CD4-positive, alpha-beta memory T cell (primary cell): Measurements from ENCODE around the gene GPR149. TPM values are rescaled to one million over a fixed set of nuclear protein-coding genes. Genes with fewer than 3 reads are reported as not detected.

Experiments used
- CTCF ChIA-PET: fragments of 350-600 bp; sonication (Branson Sonifier 250); formaldehyde crosslinking; loops from one replicate; lab custom pipeline; 2021; ENCODE audit warnings: inconsistent platforms; ENCODE audit not compliant: partially characterized antibody; lab: Charles Lee
- POLR2A ChIA-PET: fragments of 350-600 bp; sonication (Branson Sonifier 250); formaldehyde crosslinking; loops from one replicate; lab custom pipeline; 2021; ENCODE audit not compliant: partially characterized antibody; lab: Charles Lee
- DNase-seq, 5 donors: peaks; one replicate each; pipeline versions ENCODE4 v3.0.0 to v3.0.0-alpha.2; 2020 to 2022; ENCODE audit warnings: mixed read lengths in 1 of 5
- H3K27ac ChIP-seq: one replicate; pipeline ENCODE4 v1.7.0; 2013; ENCODE audit warnings: low read depth, low read length
- H3K27me3 ChIP-seq: 2 replicates; pipeline ENCODE4 v1.7.0; 2013; ENCODE audit warnings: mild to moderate bottlenecking, low read length, moderate library complexity; ENCODE audit not compliant: insufficient read depth
- H3K36me3 ChIP-seq: 2 replicates; pipeline ENCODE4 v1.7.0; 2013; ENCODE audit warnings: mild to moderate bottlenecking, low read length, moderate library complexity; ENCODE audit not compliant: insufficient read depth
- H3K4me1 ChIP-seq: 2 replicates; pipeline ENCODE4 v1.7.0; 2013; ENCODE audit warnings: mild to moderate bottlenecking, low read length, moderate library complexity; ENCODE audit not compliant: insufficient read depth
- H3K4me3 ChIP-seq, 2 donors: one replicate each; pipeline ENCODE4 v1.7.0; 2013; ENCODE audit warnings: low read length in 2 of 2, mild to moderate bottlenecking in 1 of 2
- H3K9me3 ChIP-seq, 2 donors: one replicate each; pipeline ENCODE4 v1.7.0; 2013; ENCODE audit warnings: low read length in 2 of 2, control low read depth in 1 of 2; ENCODE audit not compliant: control insufficient read depth in 1 of 2
- H3K27ac Mint-ChIP-seq, 7 donors: one replicate each; pipeline ENCODE4 v1.8.0; 2020 to 2021; ENCODE audit warnings: mixed read lengths in 7 of 7, mild to moderate bottlenecking in 6 of 7, inconsistent platforms in 3 of 7, moderate library complexity in 3 of 7
- H3K27me3 Mint-ChIP-seq, 2 donors: one replicate each; pipeline ENCODE4 v1.8.0; 2020 to 2021; ENCODE audit warnings: mixed read lengths in 2 of 2
- H3K36me3 Mint-ChIP-seq, 2 donors: one replicate each; pipeline ENCODE4 v1.8.0; 2020 to 2021; ENCODE audit warnings: mixed read lengths in 2 of 2, inconsistent platforms in 1 of 2, mild to moderate bottlenecking in 1 of 2
- H3K4me1 Mint-ChIP-seq, 4 donors: one replicate each; pipeline ENCODE4 v1.8.0; 2020 to 2021; ENCODE audit warnings: mixed read lengths in 4 of 4, mild to moderate bottlenecking in 1 of 4
- H3K4me3 Mint-ChIP-seq, 8 donors: one replicate each; pipeline ENCODE4 v1.8.0; 2020 to 2021; ENCODE audit warnings: mixed read lengths in 8 of 8, mild to moderate bottlenecking in 7 of 8, moderate library complexity in 6 of 8, inconsistent platforms in 3 of 8
- H3K9me3 Mint-ChIP-seq, 8 donors: one replicate each; pipeline ENCODE4 v1.8.0; 2020 to 2021; ENCODE audit warnings: mixed read lengths in 8 of 8, mild to moderate bottlenecking in 5 of 8, inconsistent platforms in 3 of 8, moderate library complexity in 1 of 8
- intact Hi-C: fragments of 100-400 bp; cut with micrococcal nuclease; formaldehyde crosslinking; loops from one replicate; pipeline ENCODE4 v1.15.1; 2023
- polyA plus RNA-seq, 2 donors: library from polyadenylated mRNA; unstranded; fragments of 300-500 nt; fragmentation: Illumina TruSeq; gene quantifications; one replicate each; pipeline ENCODE4 v1.2.3, GENCODE V29; 2021
- total RNA-seq, 2 experiments: library from RNA; stranded (reverse); gene quantifications; one replicate each; pipeline ENCODE4 v1.2.3, GENCODE V29; 2021

Gene GPR149
- total and polyA plus RNA-seq, 4 experiments from 2014 or later = not detected

DNA sequence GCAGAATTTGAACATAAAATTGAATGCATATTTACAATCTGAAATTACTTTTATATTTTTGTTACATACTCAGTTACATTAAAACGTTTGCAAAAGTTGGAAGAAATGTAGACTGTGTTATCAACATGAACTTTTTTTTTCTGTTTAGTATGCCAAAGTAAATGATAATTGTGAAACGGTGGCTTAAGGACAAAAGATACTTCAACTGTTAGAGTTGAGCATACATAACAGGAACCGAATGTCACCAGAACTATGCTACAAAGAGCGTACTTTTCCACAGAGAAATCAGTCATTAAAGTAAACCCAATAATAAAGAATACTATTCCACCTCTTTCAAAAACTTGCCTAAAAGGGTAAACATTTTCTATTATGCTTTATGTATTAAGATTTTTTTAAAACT lies 91.4 kb downstream of the GPR149 start:
- CTCF ChIA-PET = no interaction called here
- no peaks in the 10 kb centered on the region for H3K27me3 ChIP-seq
- POLR2A ChIA-PET = no interaction called here
- no peak for DNase-seq
- H3K4me1 Mint-ChIP-seq = no peaks in the 10 kb centered on the region
- H3K27ac ChIP-seq = no peak overlapping the region
- no peaks in the 10 kb centered on the region for H3K9me3 ChIP-seq
- H3K4me1 ChIP-seq = no peaks in the 10 kb centered on the region
- no peak overlapping the region for H3K4me3 Mint-ChIP-seq
- H3K36me3 Mint-ChIP-seq = no peaks in the 10 kb centered on the region
- no peak overlapping the region for H3K4me3 ChIP-seq
- intact Hi-C loops = no loop called here
- peaks cover 9 to 16% of the 10 kb centered on the region in 2 donors for H3K27me3 Mint-ChIP-seq
- no peaks in the 10 kb centered on the region for H3K9me3 Mint-ChIP-seq
- no peaks in the 10 kb centered on the region for H3K36me3 ChIP-seq
- H3K27ac Mint-ChIP-seq = no peak overlapping the region

DNA sequence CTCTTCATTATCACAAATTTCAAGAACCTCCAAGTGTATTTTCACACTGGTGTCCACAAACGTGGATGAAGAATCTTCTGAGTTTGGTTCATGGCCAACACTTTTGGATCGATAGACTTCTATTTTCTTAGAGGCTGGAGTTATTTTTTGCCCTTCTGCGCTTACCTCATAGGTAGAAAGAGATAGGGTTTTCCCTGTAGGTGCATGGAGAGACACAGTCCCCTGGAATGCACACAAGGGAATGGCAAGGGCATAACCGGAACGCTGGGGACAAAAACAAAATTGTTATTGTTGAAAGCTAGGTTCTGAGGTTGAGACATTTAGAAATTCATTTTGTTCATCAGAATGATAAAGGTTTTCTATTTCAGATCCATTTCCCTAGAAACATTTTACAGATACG lies 92.0 kb downstream of the GPR149 start:
- intact Hi-C loops = no loop called here

DNA sequence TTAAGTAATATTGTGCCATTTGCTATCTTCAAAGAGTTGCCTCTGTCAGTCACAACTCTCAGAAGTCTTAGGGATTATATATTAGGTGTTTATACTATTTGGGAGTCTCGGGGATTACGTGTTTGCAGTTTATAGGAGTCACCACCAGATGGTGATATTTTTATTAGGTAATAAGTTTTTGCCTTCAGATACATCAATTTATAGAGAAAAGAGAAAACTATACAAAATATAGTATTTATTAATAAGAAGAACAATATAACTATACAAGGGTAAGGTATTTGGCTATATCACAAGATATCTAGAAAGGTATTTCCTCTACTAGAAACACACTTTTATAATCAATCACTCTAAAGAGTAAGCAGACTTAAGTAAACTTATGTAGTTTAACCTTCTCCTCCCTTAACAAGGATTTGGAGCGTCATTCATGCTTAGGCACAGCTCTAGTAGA lies 95.0 kb downstream of the GPR149 start:
- no peaks in the 10 kb centered on the region for H3K36me3 Mint-ChIP-seq
- Histone ChIP-seq H3K4me3 (no peak overlapping the region), H3K27ac (no peak overlapping the region), H3K27me3 (no peaks in the 10 kb centered on the region), H3K36me3 (no peaks in the 10 kb centered on the region), H3K9me3 (no peaks in the 10 kb centered on the region), H3K4me1 (no peaks in the 10 kb centered on the region)
- H3K27ac Mint-ChIP-seq = no peak overlapping the region
- H3K9me3 Mint-ChIP-seq = no peaks in the 10 kb centered on the region
- CTCF ChIA-PET = interaction anchor here (1.0 to 1.5 kb wide), 3 partner anchors 10 to 1369 kb away, joined by 3 to 5 read pairs (median 5); no protein-coding TSS in a partner anchor
- no peak overlapping the region for H3K4me3 Mint-ChIP-seq
- intact Hi-C loops = no loop called here
- H3K4me1 Mint-ChIP-seq = no peaks in the 10 kb centered on the region
- POLR2A ChIA-PET = no interaction called here
- DNase-seq = peak in 4 of 5 donors; percentile 16 to 37 (median 30)
- H3K27me3 Mint-ChIP-seq = peaks cover 2 to 16% of the 10 kb centered on the region in 2 donors

More for the DNA sequence above, 92.0 kb downstream of the GPR149 start:
- POLR2A ChIA-PET = no interaction called here
- no peak overlapping the region for H3K4me3 Mint-ChIP-seq
- CTCF ChIA-PET = no interaction called here
- Histone ChIP-seq H3K27ac (no peak overlapping the region), H3K4me3 (no peak overlapping the region), H3K27me3 (no peaks in the 10 kb centered on the region), H3K4me1 (no peaks in the 10 kb centered on the region), H3K9me3 (no peaks in the 10 kb centered on the region), H3K36me3 (no peaks in the 10 kb centered on the region)
- no peaks in the 10 kb centered on the region for H3K36me3 Mint-ChIP-seq
- H3K4me1 Mint-ChIP-seq = no peaks in the 10 kb centered on the region
- H3K27ac Mint-ChIP-seq = no peak overlapping the region
- H3K9me3 Mint-ChIP-seq = no peaks in the 10 kb centered on the region
- no peak for DNase-seq
- peaks cover 6 to 17% of the 10 kb centered on the region in 2 donors for H3K27me3 Mint-ChIP-seq

DNA sequence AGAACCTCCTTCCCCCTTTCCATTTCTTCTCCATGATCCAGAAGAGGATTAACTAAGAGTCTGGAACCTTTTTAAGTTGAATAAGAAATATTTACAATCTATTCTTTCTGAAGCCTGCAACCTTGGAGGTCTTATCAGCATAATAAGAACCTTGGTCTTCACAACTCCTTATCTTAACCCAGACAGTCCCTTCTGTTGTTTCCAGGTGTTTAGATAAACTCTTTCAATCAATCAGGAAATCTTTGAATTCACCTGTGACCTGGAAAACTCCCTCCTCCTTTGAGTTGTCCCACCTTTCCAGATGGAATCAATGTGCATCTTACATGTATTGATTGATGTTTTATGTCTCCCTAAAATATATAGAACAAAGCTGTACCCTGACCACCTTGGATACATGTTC lies 102.1 kb downstream of the GPR149 start:
- H3K4me1 Mint-ChIP-seq = peaks cover 5 to 20% (median 7%) of the 10 kb centered on the region in 4 donors
- H3K9me3 Mint-ChIP-seq = no peaks in the 10 kb centered on the region
- H3K27ac Mint-ChIP-seq = no peak overlapping the region
- POLR2A ChIA-PET = no interaction called here
- Histone ChIP-seq H3K4me1 (peaks cover 11% of the 10 kb centered on the region), H3K27ac (no peak overlapping the region), H3K9me3 (no peaks in the 10 kb centered on the region), H3K4me3 (no peak overlapping the region), H3K27me3 (no peaks in the 10 kb centered on the region), H3K36me3 (no peaks in the 10 kb centered on the region)
- intact Hi-C loops = loop anchor here (10.0 kb wide), 1 partner anchor 703 kb away; no protein-coding TSS in a partner anchor
- peaks cover 0 to 15% of the 10 kb centered on the region in 2 donors for H3K36me3 Mint-ChIP-seq
- CTCF ChIA-PET = interaction anchor here (1.0 to 1.5 kb wide), 2 partner anchors 9 to 15 kb away, joined by 3 to 4 read pairs; no protein-coding TSS in a partner anchor
- no peak for DNase-seq
- no peak overlapping the region for H3K4me3 Mint-ChIP-seq
- peaks cover 2 to 4% of the 10 kb centered on the region in 2 donors for H3K27me3 Mint-ChIP-seq

DNA sequence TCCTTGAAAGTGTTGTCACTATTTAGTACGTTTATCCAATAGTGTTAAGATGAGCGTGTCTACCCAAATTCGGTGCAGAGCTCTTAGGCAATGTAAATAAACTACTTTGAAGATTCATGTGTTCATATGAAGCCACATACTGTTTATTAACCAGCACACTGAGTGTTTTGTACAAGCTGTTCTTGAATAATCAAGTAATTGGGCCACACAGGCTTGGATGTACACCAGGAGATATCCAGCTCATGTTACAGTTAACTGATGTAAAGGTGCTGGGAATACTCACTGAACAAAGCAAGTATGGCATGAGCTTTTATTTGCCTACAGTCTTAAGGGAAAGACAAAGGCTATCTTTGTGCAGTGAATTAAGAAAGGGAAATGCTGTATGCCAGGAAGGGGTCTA lies 105.1 kb downstream of the GPR149 start:
- Histone ChIP-seq H3K4me1 (peaks cover 41% of the 10 kb centered on the region), H3K27ac (peak overlapping the region; percentile 89), H3K9me3 (no peaks in the 10 kb centered on the region), H3K27me3 (no peaks in the 10 kb centered on the region), H3K4me3 (peak overlapping the region; percentile 86 to 89), H3K36me3 (no peaks in the 10 kb centered on the region)
- Mint-ChIP-seq H3K4me3 (peak overlapping the region in 7 of 8 donors; percentile 95 to 99 (median 98)), H3K36me3 (peaks cover 8 to 18% of the 10 kb centered on the region in 2 donors), H3K4me1 (peaks cover 9 to 20% (median 14%) of the 10 kb centered on the region in 4 donors), H3K9me3 (no peaks in the 10 kb centered on the region), H3K27ac (peak overlapping the region; percentile 99 to 100 (median 99)), H3K27me3 (peaks cover 0 to 2% of the 10 kb centered on the region in 2 donors)
- CTCF ChIA-PET = interaction anchor here (1.3 to 1.5 kb wide), 3 partner anchors 10 to 1481 kb away, joined by 5 read pairs; partner anchors contain the start of gene C3orf33
- POLR2A ChIA-PET = interaction anchor here (1.1 to 1.3 kb wide), 2 partner anchors 14 to 1164 kb away, joined by 3 to 4 read pairs; no protein-coding TSS in a partner anchor
- intact Hi-C loops = loop anchor here (1.0 to 10.0 kb wide), 5 partner anchors 203 to 1547 kb away; partner anchors contain the start of genes ARHGEF26, GMPS, RAP2B and SLC33A1
- no peak for DNase-seq

DNA sequence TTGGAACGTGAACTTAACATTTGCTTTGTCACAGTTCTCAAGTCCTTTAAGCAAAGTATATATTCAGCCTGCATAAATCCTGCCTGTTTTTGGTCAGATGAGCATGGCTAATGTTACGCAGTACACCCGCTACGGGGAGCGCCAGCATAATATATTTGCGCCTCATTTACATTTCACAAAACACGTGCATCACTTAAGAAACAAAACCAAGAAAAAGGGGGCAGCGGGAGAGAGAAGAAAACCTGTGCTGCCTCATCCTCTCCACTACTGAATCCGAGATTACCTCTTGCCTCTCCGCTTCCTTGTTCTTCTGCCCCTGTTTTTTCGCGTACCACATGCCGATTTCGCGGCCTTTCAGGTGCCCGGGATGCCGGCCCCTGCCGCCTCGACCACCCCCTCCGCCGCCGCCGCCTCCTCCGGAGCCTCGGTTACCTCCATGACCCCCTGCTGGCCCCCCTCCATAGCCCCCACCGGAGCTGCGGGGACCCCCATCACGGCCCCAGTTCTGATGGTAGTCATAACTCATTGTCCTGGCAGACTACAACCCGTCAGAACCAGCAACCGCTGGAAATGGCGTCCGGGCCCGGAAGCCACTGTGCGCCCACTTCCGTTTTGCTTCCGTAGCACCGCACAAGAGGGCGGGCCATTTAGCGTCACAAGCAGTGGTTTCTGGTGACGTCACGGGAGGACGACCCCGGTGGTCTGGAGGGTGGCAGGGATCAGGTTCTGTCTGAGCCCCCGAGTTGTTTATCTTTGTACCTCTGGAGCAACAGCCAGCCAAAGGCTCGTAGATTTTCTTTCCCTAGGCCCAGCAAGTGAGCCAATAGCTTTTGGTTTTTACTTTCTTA lies 105.9 kb downstream of the GPR149 start, which contains the start of gene DHX36:
TSS of gene DHX36 (minus strand) at position 597 of the 848 bp plus-strand sequence. CDS start at position 526, 71 bp downstream.
- POLR2A ChIA-PET = interaction anchor here (1.1 to 2.6 kb wide), 3 partner anchors 11 to 1163 kb away, joined by 3 to 6 read pairs (median 4); no protein-coding TSS in a partner anchor
- intact Hi-C loops = loop anchor here (1.0 to 10.0 kb wide), 5 partner anchors 202 to 1548 kb away; partner anchors contain the start of genes ARHGEF26, GMPS, RAP2B and SLC33A1
- Mint-ChIP-seq H3K27ac (peak within 1 kb of the TSS; percentile 99 to 100 (median 99)), H3K36me3 (peaks cover 8 to 18% of the 10 kb centered on the region in 2 donors), H3K9me3 (no peaks in the 10 kb centered on the region), H3K4me3 (peak within 1 kb of the TSS in 7 of 8 donors; percentile 95 to 99 (median 98)), H3K4me1 (peaks cover 9 to 20% (median 14%) of the 10 kb centered on the region in 4 donors), H3K27me3 (peaks cover 0 to 2% of the 10 kb centered on the region in 2 donors)
- Histone ChIP-seq H3K9me3 (no peaks in the 10 kb centered on the region), H3K27me3 (no peaks in the 10 kb centered on the region), H3K4me1 (peaks cover 49% of the 10 kb centered on the region), H3K4me3 (peak within 1 kb of the TSS; percentile 86 to 89), H3K27ac (peak within 1 kb of the TSS; percentile 89), H3K36me3 (no peaks in the 10 kb centered on the region)
- CTCF ChIA-PET = interaction anchor here (1.3 to 1.5 kb wide), 3 partner anchors 11 to 1482 kb away, joined by 5 read pairs; partner anchors contain the start of gene C3orf33
- peak; percentile 88 to 91 (median 90) for DNase-seq
